RWPE2 (cell line): ENCODE measurements around the gene DGCR2.

Source experiments
- ATAC-seq: fragments of 200-7000 bp; cut with Tn5 transposase; 3 replicates; pipeline ENCODE4 v1.9.1; 2021; ENCODE audit warnings: low read depth
- DNase-seq: peaks from one replicate; pipeline ENCODE4 v3.0.0-alpha.2; 2020; ENCODE audit warnings: low spot score
- H3K27ac ChIP-seq: fragments of 450-650 bp; 2 replicates; pipeline ENCODE4 v1.5.1; 2017; ENCODE audit warnings: mild to moderate bottlenecking; ENCODE audit not compliant: poor library complexity, severe bottlenecking
- H3K27me3 ChIP-seq: fragments of 250-450 bp; sonication (Bioruptor Pico); 2 replicates; pipeline ENCODE4 v1.5.1; 2021; ENCODE audit warnings: mild to moderate bottlenecking, moderate library complexity; ENCODE audit not compliant: insufficient read depth, poor library complexity, severe bottlenecking
- H3K36me3 ChIP-seq: fragments of 250-450 bp; sonication (Bioruptor Pico); 2 replicates; pipeline ENCODE4 v1.5.1; 2020; ENCODE audit warnings: low read depth, mild to moderate bottlenecking, moderate library complexity
- H3K4me1 ChIP-seq: fragments of 250-450 bp; sonication (Bioruptor Pico); 2 replicates; pipeline ENCODE4 v1.5.1; 2021; ENCODE audit warnings: mild to moderate bottlenecking, moderate library complexity; ENCODE audit not compliant: insufficient read depth, poor library complexity, severe bottlenecking
- H3K4me3 ChIP-seq: fragments of 250-450 bp; sonication (Bioruptor Pico); 2 replicates; pipeline ENCODE4 v1.5.1; 2021; ENCODE audit warnings: mild to moderate bottlenecking, moderate library complexity; ENCODE audit not compliant: severe bottlenecking
- H3K9me3 ChIP-seq: fragments of 250-450 bp; sonication (Bioruptor Pico); 2 replicates; pipeline ENCODE4 v1.5.1; 2021; ENCODE audit warnings: mild to moderate bottlenecking, moderate library complexity; ENCODE audit not compliant: severe bottlenecking
- TF ChIP-seq, protein P1 (sequence below): fragments of 450-650 bp; IDR thresholded peaks from one replicate; pipeline ENCODE4 v1.5.1; 2017; ENCODE audit warnings: mild to moderate bottlenecking, moderate library complexity; ENCODE audit not compliant: poor library complexity, severe bottlenecking

The DGCR2 gene

DNA sequence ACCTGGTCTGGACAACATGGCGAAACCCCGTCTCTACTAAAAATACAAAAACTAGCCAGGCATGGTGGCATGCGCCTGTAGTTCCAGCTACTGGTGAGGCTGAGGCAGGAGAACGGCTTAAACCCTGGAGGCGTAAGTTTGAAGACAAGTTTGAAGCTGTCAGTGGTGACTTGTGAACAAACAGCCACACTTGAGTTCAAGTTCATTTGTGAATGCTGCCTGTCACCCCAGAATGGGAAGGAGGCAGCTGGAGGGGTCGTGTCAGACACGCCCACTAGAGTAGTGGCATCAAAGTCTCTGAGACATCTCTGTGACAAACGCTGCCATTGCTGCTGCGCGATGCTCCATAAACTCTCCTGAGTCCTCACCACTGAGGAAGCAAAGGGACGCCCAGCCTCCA lies 74.2 kb downstream of the DGCR2 start:
- DNase-seq: peak; percentile 37
- no peak for ATAC-seq
- Histone ChIP-seq H3K27ac (no peak overlapping the region), H3K4me1 (no peaks in the 10 kb centered on the region), H3K27me3 (no peaks in the 10 kb centered on the region), H3K9me3 (no peaks in the 10 kb centered on the region), H3K36me3 (peaks cover 85% of the 10 kb centered on the region), H3K4me3 (no peak overlapping the region)
- TF ChIP-seq, protein P1, sequence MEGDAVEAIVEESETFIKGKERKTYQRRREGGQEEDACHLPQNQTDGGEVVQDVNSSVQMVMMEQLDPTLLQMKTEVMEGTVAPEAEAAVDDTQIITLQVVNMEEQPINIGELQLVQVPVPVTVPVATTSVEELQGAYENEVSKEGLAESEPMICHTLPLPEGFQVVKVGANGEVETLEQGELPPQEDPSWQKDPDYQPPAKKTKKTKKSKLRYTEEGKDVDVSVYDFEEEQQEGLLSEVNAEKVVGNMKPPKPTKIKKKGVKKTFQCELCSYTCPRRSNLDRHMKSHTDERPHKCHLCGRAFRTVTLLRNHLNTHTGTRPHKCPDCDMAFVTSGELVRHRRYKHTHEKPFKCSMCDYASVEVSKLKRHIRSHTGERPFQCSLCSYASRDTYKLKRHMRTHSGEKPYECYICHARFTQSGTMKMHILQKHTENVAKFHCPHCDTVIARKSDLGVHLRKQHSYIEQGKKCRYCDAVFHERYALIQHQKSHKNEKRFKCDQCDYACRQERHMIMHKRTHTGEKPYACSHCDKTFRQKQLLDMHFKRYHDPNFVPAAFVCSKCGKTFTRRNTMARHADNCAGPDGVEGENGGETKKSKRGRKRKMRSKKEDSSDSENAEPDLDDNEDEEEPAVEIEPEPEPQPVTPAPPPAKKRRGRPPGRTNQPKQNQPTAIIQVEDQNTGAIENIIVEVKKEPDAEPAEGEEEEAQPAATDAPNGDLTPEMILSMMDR: no peak

DNA sequence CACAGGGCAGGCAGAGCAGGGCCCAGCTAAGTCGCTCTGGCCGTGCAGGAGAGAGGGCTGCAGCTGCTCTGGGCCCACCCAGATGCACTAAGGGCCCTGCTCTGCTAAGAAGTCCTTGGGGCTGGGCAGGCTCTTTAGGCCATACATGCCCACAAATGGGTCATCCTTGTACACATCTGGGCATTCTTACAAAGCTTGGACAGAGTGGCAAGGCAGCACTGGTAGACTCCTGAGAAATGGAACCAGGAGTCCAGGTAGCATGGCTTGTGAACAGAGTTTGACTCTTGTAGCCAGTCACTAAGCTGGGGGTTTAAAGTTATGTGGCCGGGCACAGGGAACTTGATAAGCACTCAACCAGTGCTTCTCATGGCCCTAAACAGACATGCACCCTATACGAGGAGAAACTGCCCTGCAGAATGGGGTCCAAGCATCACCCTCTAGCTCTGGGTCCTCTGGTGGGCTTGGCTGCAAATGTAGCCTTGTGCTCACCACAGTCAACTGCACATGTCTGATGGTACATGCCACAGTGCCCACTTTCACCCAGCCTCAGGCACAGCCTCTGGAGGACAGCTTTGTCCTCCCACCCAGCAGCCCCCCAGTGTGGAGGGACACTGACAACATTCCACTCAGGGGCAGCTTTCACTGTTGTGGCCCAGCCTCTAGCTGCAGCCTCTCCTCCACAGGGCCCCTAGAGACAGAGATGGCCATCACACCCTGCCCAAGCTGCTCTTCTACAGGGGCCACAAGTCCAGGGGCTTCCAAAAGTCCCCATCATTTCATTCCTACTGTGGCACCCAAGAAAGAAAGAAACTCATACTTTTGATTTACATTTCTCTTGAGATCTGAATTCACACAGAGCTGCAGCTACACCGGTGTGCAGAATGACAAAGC lies 75.2 kb downstream of the DGCR2 start:
- no peak overlapping the region for H3K4me3 ChIP-seq
- TF ChIP-seq, protein P1: no peak
- H3K27me3 ChIP-seq: no peaks in the 10 kb centered on the region
- H3K4me1 ChIP-seq: no peaks in the 10 kb centered on the region
- no peak for DNase-seq
- H3K9me3 ChIP-seq: no peaks in the 10 kb centered on the region
- peaks cover 76% of the 10 kb centered on the region for H3K36me3 ChIP-seq
- no peak for ATAC-seq
- H3K27ac ChIP-seq: no peak overlapping the region

DNA sequence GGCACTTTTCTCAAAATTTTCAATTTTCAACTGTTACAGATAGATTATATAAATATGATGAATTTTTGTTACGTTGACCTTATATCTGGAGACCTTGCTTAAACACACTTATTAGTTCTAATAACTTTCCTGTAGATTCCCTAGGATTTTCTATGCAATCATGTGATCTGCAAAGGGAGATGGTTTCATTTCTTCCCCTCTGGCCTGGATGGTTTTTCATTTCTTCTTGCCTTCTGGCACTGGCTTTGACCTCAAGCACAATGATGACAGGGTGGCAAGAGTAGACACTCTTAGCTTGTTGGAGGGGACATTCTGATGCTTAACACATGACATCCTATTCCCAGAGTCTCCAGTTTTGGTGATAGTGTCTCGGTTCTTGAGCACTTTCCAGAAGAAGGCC lies 75.9 kb downstream of the DGCR2 start:
- Histone ChIP-seq H3K9me3 (no peaks in the 10 kb centered on the region), H3K4me1 (no peaks in the 10 kb centered on the region), H3K27ac (no peak overlapping the region), H3K4me3 (no peak overlapping the region), H3K27me3 (no peaks in the 10 kb centered on the region), H3K36me3 (peaks cover 69% of the 10 kb centered on the region)
- TF ChIP-seq, protein P1: no peak
- DNase-seq: no peak
- no peak for ATAC-seq

DNA sequence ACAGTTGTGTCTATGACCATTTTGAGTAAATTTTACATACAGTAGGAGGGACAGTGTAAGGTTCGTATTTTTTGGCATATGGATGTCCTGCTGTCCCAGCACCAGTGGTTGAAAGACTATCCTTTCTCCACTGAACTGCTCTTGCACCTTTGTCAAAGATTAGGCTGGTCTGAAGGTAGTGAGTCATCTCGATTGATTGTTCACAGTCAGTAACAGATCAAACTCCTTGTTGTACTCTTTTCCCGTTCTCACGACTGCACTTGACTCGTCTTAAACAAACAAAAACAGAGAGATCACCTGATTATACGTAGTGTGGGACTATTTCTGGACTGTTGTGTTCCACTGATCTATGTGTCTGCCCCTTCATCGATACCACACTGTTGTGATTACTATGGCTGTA lies 77.1 kb downstream of the DGCR2 start:
- H3K9me3 ChIP-seq: no peaks in the 10 kb centered on the region
- H3K27ac ChIP-seq: no peak overlapping the region
- peaks cover 60% of the 10 kb centered on the region for H3K36me3 ChIP-seq
- H3K4me3 ChIP-seq: no peak overlapping the region
- TF ChIP-seq, protein P1: no peak
- DNase-seq: no peak
- no peaks in the 10 kb centered on the region for H3K4me1 ChIP-seq
- H3K27me3 ChIP-seq: no peaks in the 10 kb centered on the region
- ATAC-seq: no peak

DNA sequence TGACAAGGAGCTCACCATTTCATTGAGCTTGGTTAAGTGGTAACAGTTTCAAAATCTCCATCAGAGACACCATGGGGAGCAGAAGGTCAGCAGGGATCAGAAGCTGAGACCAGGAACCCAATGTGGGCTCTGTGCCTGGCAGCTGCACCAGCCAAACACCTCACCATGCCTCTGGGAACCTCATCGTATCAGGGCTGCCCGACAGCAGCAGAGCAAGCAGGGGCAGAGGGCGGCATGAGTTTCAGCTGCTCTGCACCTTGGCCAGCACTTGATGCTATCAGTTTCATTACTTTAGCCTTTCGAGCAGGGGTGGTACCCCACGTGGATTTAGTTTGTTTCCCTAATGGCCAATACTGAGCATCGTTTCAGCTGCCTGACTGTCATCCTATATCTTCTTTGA lies 77.8 kb downstream of the DGCR2 start:
- no peak overlapping the region for H3K4me3 ChIP-seq
- DNase-seq (no peak), ATAC-seq (no peak)
- TF ChIP-seq, protein P1: no peak
- no peak overlapping the region for H3K27ac ChIP-seq
- no peaks in the 10 kb centered on the region for H3K9me3 ChIP-seq
- peaks cover 55% of the 10 kb centered on the region for H3K36me3 ChIP-seq
- H3K4me1 ChIP-seq: no peaks in the 10 kb centered on the region
- no peaks in the 10 kb centered on the region for H3K27me3 ChIP-seq
